HG02943 (cell line): ENCODE results near the gene LRRC4C.

ENCODE experiments used
- ATAC-seq: cut with Tn5 transposase; IDR thresholded peaks from one replicate; pipeline ENCODE4 v1.9.1; 2021; ENCODE audit warnings: mild to moderate bottlenecking, low read depth, moderate library complexity; ENCODE audit not compliant: unreplicated experiment

The LRRC4C gene

GRCh38 chr11:40080434-40080833 is 1379.0 kb downstream of the LRRC4C start:
- ATAC-seq, result no peak
